WI38 (cell line): Measurements from ENCODE around the gene PILRA.

Experiments used
- H3K4me3 ChIP-seq: 2 replicates; pipeline ENCODE4 v1.5.1; 2011; ENCODE audit warnings: low read depth, mild to moderate bottlenecking, control low read depth, low read length
- CTCF ChIP-seq: IDR thresholded peaks from 2 replicates; pipeline ENCODE4 v1.5.1; 2012; ENCODE audit warnings: low read depth, mild to moderate bottlenecking, control low read depth, low read length

Gene PILRA

GRCh38 chr7:100413346-100413745 lies 40.1 kb downstream of the PILRA start:
- no peak for TF ChIP-seq CTCF
- H3K4me3 ChIP-seq: no peak overlapping the region

GRCh38 chr7:100413889-100414288 lies 40.6 kb downstream of the PILRA start:
- H3K4me3 ChIP-seq: no peak overlapping the region
- no peak for TF ChIP-seq CTCF

- no peak for TF ChIP-seq CTCF
- no peak overlapping the region for H3K4me3 ChIP-seq
Measured at GRCh38 chr7:100415448-100415847, 42.2 kb downstream of the PILRA start.

- H3K4me3 ChIP-seq: no peak overlapping the region
- TF ChIP-seq CTCF: no peak
Measured at GRCh38 chr7:100418930-100419659, 45.8 kb downstream of the PILRA start.

- H3K4me3 ChIP-seq: no peak overlapping the region
- TF ChIP-seq CTCF: no peak
Measured at GRCh38 chr7:100419660-100420226, 46.5 kb downstream of the PILRA start.

GRCh38 chr7:100423315-100423714 lies 50.0 kb downstream of the PILRA start:
- no peak for TF ChIP-seq CTCF
- no peak overlapping the region for H3K4me3 ChIP-seq

GRCh38 chr7:100425347-100425746 lies 52.1 kb downstream of the PILRA start:
- TF ChIP-seq CTCF: no peak
- H3K4me3 ChIP-seq: no peak overlapping the region
